Measurements from ENCODE around the gene MAML2. TPM values are rescaled to one million over a fixed set of nuclear protein-coding genes. Genes with fewer than 3 reads are reported as not detected.

The MAML2 gene
- total RNA-seq, 1 experiment from 2014 or later: 2.7 TPM

DNA sequence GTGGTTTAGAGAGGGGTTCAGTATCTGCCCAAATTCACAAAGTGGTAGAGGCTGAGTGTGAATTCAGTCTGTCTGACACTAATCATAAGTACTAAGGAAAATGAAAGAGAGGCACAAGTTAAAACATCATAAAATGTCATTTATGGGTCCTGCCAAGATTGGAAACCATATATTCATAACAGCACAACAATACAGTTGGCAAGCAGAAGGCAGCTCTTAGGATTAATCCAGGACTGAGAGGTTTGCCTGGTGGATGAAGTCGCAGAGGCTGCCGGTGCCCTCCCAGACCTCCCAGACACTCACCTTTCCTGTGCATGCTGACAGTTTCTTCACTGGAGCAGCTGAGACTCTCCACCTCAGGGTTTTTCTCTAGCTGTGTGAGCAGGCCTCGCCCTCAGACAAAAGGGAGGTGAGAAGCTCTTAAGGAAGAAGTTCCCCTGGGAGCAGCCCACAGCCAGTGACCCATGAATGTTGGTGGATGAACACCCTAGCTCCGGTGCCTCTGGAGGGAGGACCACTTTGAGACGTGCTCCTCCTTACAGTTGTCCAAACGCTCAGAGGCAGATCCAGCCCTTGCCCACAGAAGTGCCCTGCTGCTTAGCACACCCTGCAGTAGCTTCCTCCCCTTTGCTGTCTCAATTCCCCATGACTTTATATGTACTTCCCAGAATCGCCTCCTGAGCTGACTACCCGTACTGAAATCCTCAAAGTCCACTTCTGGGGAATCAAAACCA is 43.7 kb downstream of the MAML2 start:
- WGBS (ENCODE audit: extremely low coverage, insufficient read length, low lambda C conversion rate): no CpG with 5 or more reads among the region's 8 CpGs
- H3K27ac ChIP-seq (ENCODE audit: insufficient read length, low read depth, low read length): no peak overlapping the region

More for the DNA sequence above, 43.7 kb downstream of the MAML2 start:
- Histone ChIP-seq H3T11ph (ENCODE audit: low read length) (no peak overlapping the region), H3K27me3 (ENCODE audit: insufficient read depth, low read length) (no peaks in the 10 kb centered on the region), H3K4me1 (ENCODE audit: insufficient read depth, low read length) (peaks cover 8% of the 10 kb centered on the region; the same call in 1 of the 2 replicates), H4K20me1 (ENCODE audit: control insufficient read depth, insufficient read depth, insufficient read length) (no peaks in the 10 kb centered on the region), H3K4me2 (ENCODE audit: insufficient read depth, insufficient read length, low read length) (no peak overlapping the region), H2BK12ac (ENCODE audit: insufficient read length, low read depth, low read length) (no peak overlapping the region), H2BK5ac (ENCODE audit: insufficient read length, low read length) (no peak overlapping the region), H2BK20ac (ENCODE audit: low read depth, low read length, poor library complexity, severe bottlenecking) (no peak overlapping the region), H3K9ac (ENCODE audit: extremely low read depth, insufficient read length, low read length) (no peak overlapping the region), H3K79me2 (ENCODE audit: insufficient read depth, low read length) (no peaks in the 10 kb centered on the region), H4K8ac (replicated peaks; ENCODE audit: insufficient read length, low read depth, low read length) (no peak overlapping the region), H2AFZ (ENCODE audit: low read length) (no peak overlapping the region), H2BK120ac (ENCODE audit: low read depth, low read length, poor library complexity, severe bottlenecking) (no peak overlapping the region), H3K9me3 (ENCODE audit: control insufficient read depth, low read depth, low read length) (no peaks in the 10 kb centered on the region), H2AK5ac (ENCODE audit: insufficient read length, low read length) (no peak overlapping the region), H3K23me2 (ENCODE audit: insufficient read length, low read depth, low read length, poor library complexity, severe bottlenecking) (no peaks in the 10 kb centered on the region), H3K18ac (ENCODE audit: insufficient read length, low read depth, low read length) (peak overlapping the region; percentile 4), H3K4ac (ENCODE audit: low read depth, low read length) (no peak overlapping the region), H4K91ac (ENCODE audit: insufficient read length, low read depth, low read length) (no peak overlapping the region), H3K14ac (ENCODE audit: insufficient read depth, low read length) (no peak overlapping the region), H4K5ac (ENCODE audit: insufficient read length, low read depth, low read length) (no peak overlapping the region), H3K23ac (ENCODE audit: insufficient read length, low read depth, low read length) (no peak overlapping the region), H3K79me1 (ENCODE audit: insufficient read depth, low read depth, low read length, poor library complexity, severe bottlenecking) (peaks cover 2% of the 10 kb centered on the region), H2BK15ac (ENCODE audit: low read depth, low read length) (no peak overlapping the region), H3K56ac (ENCODE audit: insufficient read length, low read depth, low read length) (no peak overlapping the region)
- Mint-ChIP-seq H3K9me3 (no peaks in the 10 kb centered on the region), H3K4me1 (peaks cover 14 to 25% of the 10 kb centered on the region in 2 experiments), H3K4me3 (no peak overlapping the region), H3K27ac (no peak overlapping the region), H3K36me3 (ENCODE audit: insufficient read depth in 1 of 3, low read depth in 3 of 3) (no peaks in the 10 kb centered on the region), H3K27me3 (ENCODE audit: low read depth) (no peaks in the 10 kb centered on the region)
- TF ChIP-seq, protein P1, sequence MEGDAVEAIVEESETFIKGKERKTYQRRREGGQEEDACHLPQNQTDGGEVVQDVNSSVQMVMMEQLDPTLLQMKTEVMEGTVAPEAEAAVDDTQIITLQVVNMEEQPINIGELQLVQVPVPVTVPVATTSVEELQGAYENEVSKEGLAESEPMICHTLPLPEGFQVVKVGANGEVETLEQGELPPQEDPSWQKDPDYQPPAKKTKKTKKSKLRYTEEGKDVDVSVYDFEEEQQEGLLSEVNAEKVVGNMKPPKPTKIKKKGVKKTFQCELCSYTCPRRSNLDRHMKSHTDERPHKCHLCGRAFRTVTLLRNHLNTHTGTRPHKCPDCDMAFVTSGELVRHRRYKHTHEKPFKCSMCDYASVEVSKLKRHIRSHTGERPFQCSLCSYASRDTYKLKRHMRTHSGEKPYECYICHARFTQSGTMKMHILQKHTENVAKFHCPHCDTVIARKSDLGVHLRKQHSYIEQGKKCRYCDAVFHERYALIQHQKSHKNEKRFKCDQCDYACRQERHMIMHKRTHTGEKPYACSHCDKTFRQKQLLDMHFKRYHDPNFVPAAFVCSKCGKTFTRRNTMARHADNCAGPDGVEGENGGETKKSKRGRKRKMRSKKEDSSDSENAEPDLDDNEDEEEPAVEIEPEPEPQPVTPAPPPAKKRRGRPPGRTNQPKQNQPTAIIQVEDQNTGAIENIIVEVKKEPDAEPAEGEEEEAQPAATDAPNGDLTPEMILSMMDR (conservative IDR thresholded peaks at IDR 0.05): no peak
- DNase-seq: no peak
